DND-41 (cell line): ENCODE results near the gene PTPRE.

Experiments
- EZH2 ChIP-seq: IDR thresholded peaks from 3 replicates; pipeline ENCODE4 v1.6.1; 2012; ENCODE audit warnings: borderline replicate concordance, low read depth, mild to moderate bottlenecking, moderate library complexity, low read length, inconsistent platforms; ENCODE audit not compliant: severe bottlenecking
- TF ChIP-seq, protein P1 (sequence below): IDR thresholded peaks from 2 replicates; pipeline ENCODE4 v1.5.1; 2012; ENCODE audit warnings: borderline replicate concordance, low read length, moderate library complexity, mild to moderate bottlenecking; ENCODE audit not compliant: poor library complexity, severe bottlenecking; ENCODE audit errors: extremely low read depth

DNA sequence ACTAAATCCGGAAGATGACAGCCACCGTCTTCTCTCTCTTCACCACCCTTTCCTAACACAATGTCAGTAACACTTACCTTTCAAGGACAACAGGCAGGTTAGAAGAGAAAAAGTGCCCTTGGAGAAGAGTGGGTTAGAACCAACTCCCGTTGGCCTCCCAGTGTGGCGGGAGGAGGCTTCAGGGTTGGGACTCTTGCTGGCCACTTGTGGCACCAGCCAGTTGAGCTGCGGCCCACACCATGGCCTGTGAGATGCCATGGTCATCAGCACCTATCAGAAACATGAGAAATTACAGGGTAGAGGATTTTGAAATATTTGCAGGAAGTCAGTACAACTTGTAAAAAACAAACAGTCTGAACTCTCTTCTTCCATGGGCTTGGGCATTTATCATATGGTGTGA, 125.6 kb downstream of the PTPRE start:
- TF ChIP-seq, protein P1, sequence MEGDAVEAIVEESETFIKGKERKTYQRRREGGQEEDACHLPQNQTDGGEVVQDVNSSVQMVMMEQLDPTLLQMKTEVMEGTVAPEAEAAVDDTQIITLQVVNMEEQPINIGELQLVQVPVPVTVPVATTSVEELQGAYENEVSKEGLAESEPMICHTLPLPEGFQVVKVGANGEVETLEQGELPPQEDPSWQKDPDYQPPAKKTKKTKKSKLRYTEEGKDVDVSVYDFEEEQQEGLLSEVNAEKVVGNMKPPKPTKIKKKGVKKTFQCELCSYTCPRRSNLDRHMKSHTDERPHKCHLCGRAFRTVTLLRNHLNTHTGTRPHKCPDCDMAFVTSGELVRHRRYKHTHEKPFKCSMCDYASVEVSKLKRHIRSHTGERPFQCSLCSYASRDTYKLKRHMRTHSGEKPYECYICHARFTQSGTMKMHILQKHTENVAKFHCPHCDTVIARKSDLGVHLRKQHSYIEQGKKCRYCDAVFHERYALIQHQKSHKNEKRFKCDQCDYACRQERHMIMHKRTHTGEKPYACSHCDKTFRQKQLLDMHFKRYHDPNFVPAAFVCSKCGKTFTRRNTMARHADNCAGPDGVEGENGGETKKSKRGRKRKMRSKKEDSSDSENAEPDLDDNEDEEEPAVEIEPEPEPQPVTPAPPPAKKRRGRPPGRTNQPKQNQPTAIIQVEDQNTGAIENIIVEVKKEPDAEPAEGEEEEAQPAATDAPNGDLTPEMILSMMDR = no peak
- TF ChIP-seq EZH2 = no peak
